Measurements from ENCODE around the gene C1orf56.
A peak's percentile ranks its signal among the peaks of the same experiment; 100 is the strongest.

C1orf56 gene

DNA sequence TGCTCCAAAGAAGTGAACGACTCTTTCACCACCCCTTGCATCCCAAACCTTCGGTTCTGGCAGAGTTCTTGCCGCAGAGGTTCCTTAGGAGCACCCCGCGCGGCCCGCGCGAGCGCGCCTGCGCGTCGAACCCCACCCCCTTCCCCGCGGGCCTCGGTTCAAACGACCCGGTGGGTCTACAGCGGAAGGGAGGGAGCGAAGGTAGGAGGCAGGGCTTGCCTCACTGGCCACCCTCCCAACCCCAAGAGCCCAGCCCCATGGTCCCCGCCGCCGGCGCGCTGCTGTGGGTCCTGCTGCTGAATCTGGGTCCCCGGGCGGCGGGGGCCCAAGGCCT, at the start of gene C1orf56:
Gene C1orf56 (plus strand): TSS at position 161 of the 334 bp plus-strand sequence. CDS start 97 bp downstream, at position 258.
- DNase-seq = peak; percentile 26 to 79

- DNase-seq = no peak
These were observed 49.6 kb upstream of the C1orf56 start for GRCh38 chr1:150997949-150998348.

DNA sequence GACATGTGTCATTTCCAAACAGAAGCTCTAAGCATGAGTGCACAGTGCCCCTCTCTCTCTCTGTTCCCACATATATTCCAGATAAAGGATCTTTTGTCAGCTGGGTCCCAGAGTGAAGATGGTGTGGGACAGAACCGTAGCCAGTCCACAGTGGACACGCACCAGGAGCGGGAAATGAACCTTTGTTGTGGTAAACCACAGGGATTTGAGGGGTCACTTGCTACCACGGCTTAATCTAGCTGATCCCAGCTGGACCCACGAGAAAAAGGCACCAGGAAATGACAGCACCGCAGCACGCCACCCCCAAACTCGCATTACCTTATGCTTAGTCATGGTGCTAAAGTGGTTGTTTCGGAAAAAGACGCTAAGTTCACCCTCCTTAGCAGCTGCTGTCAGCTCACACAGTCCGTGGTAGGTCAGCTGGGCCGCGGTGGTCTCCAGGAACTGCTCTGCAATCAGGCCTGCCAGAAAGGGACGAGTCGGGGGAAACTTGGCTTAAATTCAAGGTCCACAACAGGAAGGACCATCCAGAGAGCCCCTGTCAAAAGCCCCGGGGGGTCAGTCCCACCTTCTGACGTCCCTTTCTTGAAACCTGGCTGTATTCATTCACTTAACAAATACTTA, 48.4 kb upstream of the C1orf56 start:
- no peak for DNase-seq

DNA sequence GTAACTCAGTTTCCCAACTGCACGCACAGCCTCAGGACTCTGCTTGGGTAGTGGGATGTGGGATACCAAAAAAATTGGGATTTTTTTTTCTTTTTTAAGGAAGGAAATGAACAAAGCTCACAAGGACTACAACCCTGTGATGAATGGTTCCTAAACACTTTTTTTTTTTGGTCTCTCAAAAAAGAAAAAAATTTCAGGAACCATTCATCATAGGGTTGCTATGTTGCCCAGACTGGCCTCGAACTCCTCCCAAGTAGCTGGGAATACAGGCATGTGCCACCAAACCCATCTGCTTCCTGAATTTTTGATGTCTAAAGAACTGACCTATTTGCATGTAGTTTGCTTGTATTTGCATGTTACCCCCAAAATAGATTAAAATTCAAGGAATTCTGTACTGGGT, 47.6 kb upstream of the C1orf56 start:
- no peak for DNase-seq

DNA sequence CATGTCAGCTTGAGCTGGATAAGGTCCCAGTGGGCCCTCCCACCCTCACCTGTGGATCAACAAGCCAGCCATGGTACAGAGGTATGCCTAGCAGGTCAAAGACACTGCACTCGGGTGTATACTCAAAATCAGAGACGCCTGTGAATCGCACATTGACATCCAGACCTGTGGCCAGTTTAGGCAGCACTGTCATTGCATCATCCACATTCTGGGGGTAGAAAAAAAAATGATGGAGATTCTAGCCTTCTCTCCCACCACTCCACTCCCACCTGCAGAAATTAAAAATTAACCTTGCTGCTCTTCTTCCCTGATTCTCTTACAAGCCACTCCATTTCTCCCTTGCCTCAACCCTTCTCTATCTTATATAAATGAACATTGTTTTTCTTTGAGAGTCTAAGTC, 47.1 kb upstream of the C1orf56 start:
- no peak for DNase-seq

GRCh38 chr1:151001602-151002001, 45.9 kb upstream of the C1orf56 start:
- DNase-seq = no peak

GRCh38 chr1:151002051-151002450, 45.5 kb upstream of the C1orf56 start:
- DNase-seq = no peak

DNA sequence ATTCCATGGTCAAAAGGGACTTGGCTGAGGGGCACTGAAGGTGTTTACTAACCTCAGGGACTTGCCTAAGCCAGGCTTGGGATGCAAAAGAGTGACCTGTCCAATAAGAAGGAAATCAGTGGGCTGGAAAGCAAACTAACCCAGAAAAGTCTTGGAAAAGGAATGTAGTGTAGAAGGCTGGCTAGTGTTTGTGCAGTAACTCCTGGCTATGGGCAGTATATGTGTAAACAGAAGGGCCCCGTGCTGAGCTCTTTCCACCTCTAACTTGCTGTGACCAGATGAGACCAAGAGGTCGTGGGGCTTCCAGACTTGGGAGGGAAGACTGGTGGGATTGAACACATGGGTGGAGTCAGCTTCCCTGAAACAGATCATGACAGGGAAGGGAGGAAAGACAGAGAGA, 44.9 kb upstream of the C1orf56 start:
- no peak for DNase-seq

DNA sequence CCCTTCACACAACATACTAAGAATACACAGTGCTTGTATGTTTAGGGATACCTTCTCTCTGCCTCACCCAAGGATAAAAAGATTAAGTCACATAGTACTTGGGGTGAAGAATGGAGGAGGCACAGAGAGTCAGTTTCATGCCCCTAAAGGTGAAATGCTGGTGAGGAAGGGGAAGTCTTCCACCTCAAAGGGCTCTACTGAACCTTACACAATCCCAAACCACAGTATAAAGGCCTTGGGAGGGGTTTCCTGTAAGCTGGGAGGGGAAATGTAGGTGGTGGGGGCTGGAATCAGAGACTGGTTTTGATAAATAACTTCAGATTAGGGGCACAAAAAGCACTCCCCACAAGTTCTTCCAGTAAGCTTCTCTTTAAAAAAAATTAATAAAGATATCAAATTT, 44.4 kb upstream of the C1orf56 start:
- no peak for DNase-seq

- DNase-seq = no peak
These were observed 41.7 kb upstream of the C1orf56 start for GRCh38 chr1:151005729-151006319.

- peak; percentile 66 to 80 for DNase-seq
These were observed 41.1 kb upstream of the C1orf56 start, which contains the start of gene MINDY1 for GRCh38 chr1:151006327-151007052. Gene MINDY1 (minus strand): TSS chr1:151006902. CDS start chr1:151002617, 4,285 bp downstream.

DNA sequence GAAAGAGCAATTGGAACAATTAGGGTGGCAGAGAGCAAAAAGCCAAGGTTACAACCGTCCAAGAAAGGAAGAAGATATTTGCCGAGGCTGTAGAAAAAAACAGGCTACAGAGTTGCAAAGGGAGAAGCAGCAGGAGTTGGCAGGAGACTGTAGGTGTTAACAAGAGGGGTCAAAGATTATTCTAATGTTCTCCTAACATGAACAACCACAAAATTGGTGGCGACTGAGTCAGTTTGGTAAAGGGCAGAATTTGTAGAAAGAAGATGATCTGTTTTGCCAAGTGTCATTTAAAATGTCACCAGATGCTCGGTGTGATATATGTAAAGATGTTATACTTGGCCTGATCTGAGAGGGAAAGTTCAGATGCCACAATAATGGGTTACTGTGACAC, 39.7 kb upstream of the C1orf56 start:
- DNase-seq = no peak

- DNase-seq = peak; percentile 96 to 98
These were observed 39.0 kb upstream of the C1orf56 start, which contains the start of gene PRUNE1 for GRCh38 chr1:151008244-151009205. Gene PRUNE1 (plus strand): TSS chr1:151008449. CDS start chr1:151008633, 184 bp downstream.

DNA sequence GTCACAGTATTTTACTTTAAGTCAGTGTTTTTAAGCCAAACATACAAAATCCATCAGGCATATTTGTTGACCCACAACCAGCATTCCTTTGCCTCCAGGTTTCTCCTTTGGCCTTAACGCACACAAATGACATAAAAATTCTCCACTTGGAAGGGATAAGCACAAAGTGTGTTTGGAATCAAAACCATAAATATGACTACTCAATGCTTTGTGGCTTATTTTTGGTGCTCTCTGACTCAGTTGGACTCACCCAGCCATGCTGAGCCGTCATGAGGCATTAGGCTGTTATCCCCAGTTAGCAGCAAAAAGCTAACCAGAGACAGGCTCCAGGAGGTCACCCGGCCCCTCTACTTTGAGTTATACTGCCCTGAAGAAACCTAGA, 38.4 kb upstream of the C1orf56 start:
- no peak for DNase-seq

DNA sequence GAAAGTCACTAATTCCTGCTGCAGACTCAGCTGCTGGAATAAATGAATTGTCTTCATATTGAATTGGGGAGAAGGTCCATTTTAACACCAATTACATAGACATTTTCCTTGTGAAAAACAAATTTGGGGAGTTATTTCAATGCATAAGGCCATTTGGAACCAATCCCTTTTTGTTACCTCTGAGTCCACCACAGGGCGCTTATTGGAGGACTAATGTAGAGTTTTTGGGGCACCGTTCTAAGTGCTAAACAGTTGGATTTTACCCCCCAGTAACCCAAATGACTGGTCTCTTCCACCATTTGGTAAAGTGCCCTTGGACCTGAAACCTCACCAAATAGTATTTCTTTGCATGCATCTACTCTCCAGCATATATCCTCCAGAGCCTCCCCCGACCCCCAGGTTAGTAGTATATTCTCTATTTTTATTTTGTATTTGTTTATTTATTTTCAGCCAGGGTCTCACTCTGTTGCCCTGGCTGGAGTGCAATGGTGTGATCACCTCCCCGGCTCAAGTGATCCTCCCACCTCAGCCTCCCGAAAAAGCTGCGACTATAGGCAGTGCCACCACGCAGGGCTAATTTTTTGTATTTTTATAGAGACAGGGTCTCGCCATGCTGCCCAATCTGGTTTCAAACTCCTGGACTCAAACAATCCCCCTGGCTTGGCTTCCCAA, 37.7 kb upstream of the C1orf56 start:
- DNase-seq = no peak

- no peak for DNase-seq
These were observed 37.2 kb upstream of the C1orf56 start for GRCh38 chr1:151010346-151010726.

- DNase-seq = no peak
These were observed 36.2 kb upstream of the C1orf56 start for GRCh38 chr1:151011154-151011850.

- no peak for DNase-seq
These were observed 34.7 kb upstream of the C1orf56 start for GRCh38 chr1:151012684-151013471.

- no peak for DNase-seq
These were observed 34.0 kb upstream of the C1orf56 start for GRCh38 chr1:151013518-151013917.

DNA sequence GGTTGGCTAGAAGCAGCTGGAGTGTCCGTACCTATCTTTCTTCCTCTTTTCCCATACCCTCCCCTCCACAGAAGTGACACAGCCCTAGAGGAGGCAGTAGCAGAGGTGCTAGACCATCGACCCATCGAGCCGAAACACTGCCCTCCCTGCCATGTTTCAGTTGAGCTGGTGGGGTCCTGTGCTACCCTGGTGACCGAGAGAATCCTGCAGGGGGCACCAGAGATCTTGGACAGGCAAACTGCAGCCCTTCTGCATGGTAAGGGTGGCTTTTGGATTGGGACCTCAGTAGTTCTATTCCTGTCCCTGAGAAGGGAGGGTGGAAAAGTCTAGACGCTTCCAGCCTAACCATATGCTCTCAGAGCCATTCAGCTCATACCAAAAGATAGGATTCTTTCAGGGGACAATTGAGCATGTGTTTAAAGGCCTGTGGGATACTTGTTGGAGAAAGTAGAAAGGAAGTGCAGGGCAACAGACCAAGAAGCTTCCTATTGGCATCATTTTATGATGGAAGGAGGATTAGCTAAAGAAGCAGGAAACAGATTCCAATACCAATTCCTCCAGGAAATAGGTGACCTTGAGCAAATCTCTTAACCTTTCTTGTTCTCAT, 22.9 kb upstream of the C1orf56 start:
- peak; percentile 42 to 65 for DNase-seq

DNA sequence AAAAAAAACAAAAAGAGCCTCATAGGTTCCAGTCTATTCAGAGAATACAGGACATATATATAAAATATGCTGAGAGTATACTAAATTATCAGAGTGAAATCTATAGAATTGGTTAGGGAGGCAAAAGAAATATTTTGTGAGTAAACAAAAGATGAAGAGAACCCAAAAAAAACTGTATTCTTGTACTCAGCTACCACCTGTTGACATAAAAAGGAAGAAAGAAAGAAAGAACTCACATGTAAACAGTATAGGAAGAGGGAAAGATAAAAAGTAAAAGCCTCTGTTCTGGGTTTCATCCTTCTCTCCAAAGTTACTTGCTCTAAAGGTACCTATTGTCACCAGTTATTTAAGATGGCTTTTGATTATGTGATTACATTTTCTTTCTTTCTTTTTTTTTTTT, 21.1 kb upstream of the C1orf56 start:
- no peak for DNase-seq
